Activated CD4-positive, alpha-beta memory T cell treated with anti-CD3 and anti-CD28 coated beads for 36 hours (primary cell): ENCODE data around the gene PPARG. TPM values are rescaled to one million over a fixed set of nuclear protein-coding genes. Genes with fewer than 3 reads are reported as not detected.
"Not testable (repeated sequence)": the region's sequence is repeated elsewhere in the genome, so short reads cannot be mapped to it uniquely, and the experiment has no call there.

Experiments used
- CTCF ChIA-PET: fragments of 350-600 bp; sonication (Branson Sonifier 250); formaldehyde crosslinking; loops from one replicate; lab custom pipeline; 2021; ENCODE audit warnings: antibody characterized with exemption, inconsistent platforms; lab: Charles Lee
- POLR2A ChIA-PET: fragments of 350-600 bp; sonication (Branson Sonifier 250); formaldehyde crosslinking; loops from one replicate; lab custom pipeline; 2021; ENCODE audit warnings: antibody characterized with exemption; lab: Charles Lee
- DNase-seq: peaks from one replicate; pipeline ENCODE4 v3.0.0-alpha.2; 2020
- H3K27ac Mint-ChIP-seq: one replicate; pipeline ENCODE4 v1.8.0; 2021; ENCODE audit warnings: mixed read lengths
- H3K27me3 Mint-ChIP-seq: one replicate; pipeline ENCODE4 v1.8.0; 2021; ENCODE audit warnings: mixed read lengths
- H3K36me3 Mint-ChIP-seq: one replicate; pipeline ENCODE4 v1.8.0; 2021; ENCODE audit warnings: mixed read lengths
- H3K4me1 Mint-ChIP-seq: one replicate; pipeline ENCODE4 v1.8.0; 2021; ENCODE audit warnings: low read depth, mixed read lengths
- H3K4me3 Mint-ChIP-seq: one replicate; pipeline ENCODE4 v1.8.0; 2021; ENCODE audit warnings: mild to moderate bottlenecking, mixed read lengths
- H3K9me3 Mint-ChIP-seq: one replicate; pipeline ENCODE4 v1.8.0; 2021; ENCODE audit warnings: mixed read lengths
- intact Hi-C: fragments of 100-400 bp; cut with micrococcal nuclease; formaldehyde crosslinking; loops from one replicate; pipeline ENCODE4 v1.15.1; 2023
- total RNA-seq, 2 experiments: library from RNA; stranded (reverse); gene quantifications; one replicate each; pipeline ENCODE4 v1.2.3, GENCODE V29; 2021

PPARG gene
- total RNA-seq, 2 experiments from 2014 or later = 2.7 TPM

- H3K27me3 Mint-ChIP-seq = peaks cover 4% of the 10 kb centered on the region
- POLR2A ChIA-PET = no interaction called here
- intact Hi-C loops = no loop called here
- no peak overlapping the region for H3K4me3 Mint-ChIP-seq
- H3K36me3 Mint-ChIP-seq = no peaks in the 10 kb centered on the region
- H3K9me3 Mint-ChIP-seq = no peaks in the 10 kb centered on the region
- H3K4me1 Mint-ChIP-seq = no peaks in the 10 kb centered on the region
- H3K27ac Mint-ChIP-seq = no peak overlapping the region
- no peak for DNase-seq
- CTCF ChIA-PET = no interaction called here
Observed at GRCh38 chr3:12445523-12446240, 156.8 kb downstream of the PPARG start.

DNA sequence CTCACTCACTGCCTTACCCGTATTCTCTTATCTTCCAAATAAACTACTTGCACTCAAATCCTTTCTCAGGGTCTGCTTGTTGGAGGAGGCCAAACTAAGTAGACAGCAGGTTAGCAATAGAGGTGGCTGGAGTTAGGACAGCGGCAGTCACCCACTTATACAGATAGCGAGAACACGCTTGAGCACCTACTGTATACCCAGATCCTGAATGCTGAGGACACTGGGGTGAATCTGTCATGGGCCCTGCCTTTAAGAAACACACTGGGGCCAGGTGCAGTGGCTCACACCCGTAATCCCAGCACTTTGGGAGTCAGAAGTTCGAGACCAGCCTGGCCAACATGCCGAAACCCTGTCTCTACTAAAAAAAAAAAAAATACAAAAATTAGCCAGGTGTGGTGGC lies 157.4 kb downstream of the PPARG start:
- no peaks in the 10 kb centered on the region for H3K9me3 Mint-ChIP-seq
- no peaks in the 10 kb centered on the region for H3K36me3 Mint-ChIP-seq
- H3K27me3 Mint-ChIP-seq = peaks cover 4% of the 10 kb centered on the region
- ChIA-PET CTCF (no interaction called here), POLR2A (no interaction called here)
- H3K27ac Mint-ChIP-seq = no peak overlapping the region
- intact Hi-C loops = no loop called here
- no peak overlapping the region for H3K4me3 Mint-ChIP-seq
- no peak for DNase-seq
- no peaks in the 10 kb centered on the region for H3K4me1 Mint-ChIP-seq

- CTCF ChIA-PET = no interaction called here
- H3K4me1 Mint-ChIP-seq = no peaks in the 10 kb centered on the region
Observed at GRCh38 chr3:12447075-12447474, 158.2 kb downstream of the PPARG start.

DNA sequence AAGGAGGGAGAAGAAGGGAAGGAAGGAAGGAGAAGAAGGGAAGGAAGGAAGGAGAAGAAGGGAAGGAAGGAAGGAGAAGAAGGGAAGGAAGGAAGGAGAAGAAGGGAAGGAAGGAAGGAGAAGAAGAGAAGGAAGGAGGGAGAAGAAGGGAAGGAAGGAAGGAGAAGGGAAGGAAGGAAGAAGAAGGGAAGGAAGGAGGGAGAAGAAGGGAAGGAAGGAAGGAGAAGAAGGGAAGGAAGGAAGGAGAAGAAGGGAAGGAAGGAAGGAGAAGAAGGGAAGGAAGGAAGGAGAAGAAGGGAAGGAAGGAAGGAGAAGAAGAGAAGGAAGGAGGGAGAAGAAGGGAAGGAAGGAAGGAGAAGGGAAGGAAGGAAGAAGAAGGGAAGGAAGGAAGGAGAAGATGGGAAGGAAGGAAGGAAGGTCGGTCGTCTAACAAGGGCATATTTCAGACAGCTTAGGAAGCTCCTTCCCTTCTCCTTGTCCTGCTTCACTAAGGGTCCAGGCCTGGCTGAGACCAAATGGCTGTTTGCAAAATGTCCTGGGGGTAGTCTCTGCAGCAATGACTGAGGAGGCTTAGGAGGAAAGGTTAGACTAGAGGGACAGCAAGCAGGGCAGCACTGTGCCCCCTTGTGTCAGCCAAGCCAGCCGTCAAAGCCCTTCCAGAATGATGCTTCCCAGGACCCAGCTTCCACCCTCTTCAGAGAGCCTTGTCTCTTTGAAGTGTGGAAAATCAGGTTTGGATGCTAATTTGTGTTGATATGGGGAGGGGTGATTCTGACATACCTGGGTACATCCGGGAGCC lies 159.7 kb downstream of the PPARG start:
- DNase-seq, H3K9me3 Mint-ChIP-seq, H3K27ac Mint-ChIP-seq, intact Hi-C loops, H3K4me3 Mint-ChIP-seq, H3K27me3 Mint-ChIP-seq, H3K4me1 Mint-ChIP-seq, H3K36me3 Mint-ChIP-seq, POLR2A ChIA-PET: not testable (repeated sequence)
- CTCF ChIA-PET = interaction anchor here (0.6 to 1.0 kb wide), 2 partner anchors 22 to 135 kb away, joined by 3 read pairs; no protein-coding TSS in a partner anchor

More at GRCh38 chr3:12447075-12447474, 158.2 kb downstream of the PPARG start:
- H3K4me3 Mint-ChIP-seq = no peak overlapping the region
- no peak for DNase-seq
- no peaks in the 10 kb centered on the region for H3K9me3 Mint-ChIP-seq
- POLR2A ChIA-PET = no interaction called here
- no peak overlapping the region for H3K27ac Mint-ChIP-seq
- intact Hi-C loops = no loop called here
- H3K27me3 Mint-ChIP-seq = peaks cover 4% of the 10 kb centered on the region
- no peaks in the 10 kb centered on the region for H3K36me3 Mint-ChIP-seq

DNA sequence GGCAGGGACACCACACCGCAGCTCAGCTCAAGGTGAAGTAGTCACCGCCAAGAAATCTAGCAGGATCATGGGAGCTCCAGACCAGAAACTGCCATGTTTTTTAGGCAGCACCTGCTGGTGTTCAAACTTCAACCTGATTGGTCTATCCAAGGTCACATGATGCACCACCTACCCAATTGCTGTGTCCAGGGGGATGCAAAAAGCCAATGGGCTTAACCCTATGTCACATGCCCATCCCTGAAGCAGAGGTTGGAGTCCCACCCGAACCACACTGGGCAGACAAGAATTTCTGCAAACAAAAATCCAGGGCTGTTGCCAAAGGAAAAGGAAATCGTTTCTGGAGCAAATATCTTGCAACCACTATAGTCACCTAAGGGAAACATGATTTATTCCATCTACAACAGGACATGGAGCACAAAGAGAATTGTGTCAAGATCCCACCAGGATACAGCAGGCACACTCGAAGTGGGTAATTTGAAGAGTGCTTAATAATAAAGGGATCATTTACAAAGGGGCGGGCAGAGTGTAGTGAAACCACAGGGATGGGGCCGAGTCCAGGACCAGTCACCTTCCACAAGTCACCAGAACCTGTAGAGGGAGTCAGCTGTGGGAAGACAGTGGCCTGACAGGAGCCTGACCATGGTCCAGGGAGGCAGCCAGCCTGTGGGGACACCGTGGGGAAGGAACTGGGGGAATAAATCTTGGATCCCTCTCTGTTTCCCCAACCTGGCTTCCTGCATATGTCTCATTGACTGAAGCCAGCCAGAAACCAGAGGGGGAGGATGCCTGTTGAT lies 161.2 kb downstream of the PPARG start:
- Mint-ChIP-seq H3K9me3 (no peaks in the 10 kb centered on the region), H3K27me3 (peaks cover 2% of the 10 kb centered on the region), H3K36me3 (no peaks in the 10 kb centered on the region), H3K27ac (no peak overlapping the region), H3K4me3 (no peak overlapping the region), H3K4me1 (peaks cover 10% of the 10 kb centered on the region)
- intact Hi-C loops = no loop called here
- CTCF ChIA-PET = interaction anchor here (1.0 kb wide), 1 partner anchor 21 kb away, joined by 3 read pairs; no protein-coding TSS in a partner anchor
- DNase-seq = no peak
- POLR2A ChIA-PET = no interaction called here

- no peak for DNase-seq
- ChIA-PET POLR2A (no interaction called here), CTCF (no interaction called here)
- peaks cover 10% of the 10 kb centered on the region for H3K4me1 Mint-ChIP-seq
- no peaks in the 10 kb centered on the region for H3K9me3 Mint-ChIP-seq
- intact Hi-C loops = no loop called here
- H3K4me3 Mint-ChIP-seq = no peak overlapping the region
- no peak overlapping the region for H3K27ac Mint-ChIP-seq
- H3K27me3 Mint-ChIP-seq = no peaks in the 10 kb centered on the region
- no peaks in the 10 kb centered on the region for H3K36me3 Mint-ChIP-seq
Observed at GRCh38 chr3:12451481-12451880, 162.6 kb downstream of the PPARG start.

GRCh38 chr3:12451960-12452359 lies 163.1 kb downstream of the PPARG start:
- no peaks in the 10 kb centered on the region for H3K36me3 Mint-ChIP-seq
- ChIA-PET CTCF (no interaction called here), POLR2A (no interaction called here)
- H3K4me1 Mint-ChIP-seq = peaks cover 10% of the 10 kb centered on the region
- DNase-seq = no peak
- H3K27ac Mint-ChIP-seq = no peak overlapping the region
- H3K9me3 Mint-ChIP-seq = no peaks in the 10 kb centered on the region
- H3K27me3 Mint-ChIP-seq = no peaks in the 10 kb centered on the region
- intact Hi-C loops = no loop called here
- no peak overlapping the region for H3K4me3 Mint-ChIP-seq

- intact Hi-C loops = no loop called here
- CTCF ChIA-PET = no interaction called here
- H3K27ac Mint-ChIP-seq = no peak overlapping the region
- no peaks in the 10 kb centered on the region for H3K27me3 Mint-ChIP-seq
- no peak overlapping the region for H3K4me3 Mint-ChIP-seq
- no peaks in the 10 kb centered on the region for H3K36me3 Mint-ChIP-seq
- peaks cover 10% of the 10 kb centered on the region for H3K4me1 Mint-ChIP-seq
- POLR2A ChIA-PET = no interaction called here
- DNase-seq = no peak
- no peaks in the 10 kb centered on the region for H3K9me3 Mint-ChIP-seq
Observed at GRCh38 chr3:12452361-12453330, 163.8 kb downstream of the PPARG start.

- H3K27ac Mint-ChIP-seq = no peak overlapping the region
- ChIA-PET POLR2A (no interaction called here), CTCF (no interaction called here)
- peaks cover 10% of the 10 kb centered on the region for H3K4me1 Mint-ChIP-seq
- no peaks in the 10 kb centered on the region for H3K36me3 Mint-ChIP-seq
- intact Hi-C loops = loop anchor here (2.0 kb wide), 1 partner anchor 17 kb away; no protein-coding TSS in a partner anchor
- no peak overlapping the region for H3K4me3 Mint-ChIP-seq
- no peak for DNase-seq
- no peaks in the 10 kb centered on the region for H3K27me3 Mint-ChIP-seq
- H3K9me3 Mint-ChIP-seq = no peaks in the 10 kb centered on the region
Observed at GRCh38 chr3:12454076-12454815, 165.4 kb downstream of the PPARG start.

- intact Hi-C loops = loop anchor here (2.0 kb wide), 1 partner anchor 16 kb away; no protein-coding TSS in a partner anchor
- CTCF ChIA-PET = no interaction called here
- H3K27me3 Mint-ChIP-seq = no peaks in the 10 kb centered on the region
- no peak overlapping the region for H3K4me3 Mint-ChIP-seq
- no peaks in the 10 kb centered on the region for H3K36me3 Mint-ChIP-seq
- POLR2A ChIA-PET = no interaction called here
- peaks cover 10% of the 10 kb centered on the region for H3K4me1 Mint-ChIP-seq
- no peaks in the 10 kb centered on the region for H3K9me3 Mint-ChIP-seq
- DNase-seq = no peak
- H3K27ac Mint-ChIP-seq = no peak overlapping the region
Observed at GRCh38 chr3:12454816-12455121, 165.9 kb downstream of the PPARG start.

DNA sequence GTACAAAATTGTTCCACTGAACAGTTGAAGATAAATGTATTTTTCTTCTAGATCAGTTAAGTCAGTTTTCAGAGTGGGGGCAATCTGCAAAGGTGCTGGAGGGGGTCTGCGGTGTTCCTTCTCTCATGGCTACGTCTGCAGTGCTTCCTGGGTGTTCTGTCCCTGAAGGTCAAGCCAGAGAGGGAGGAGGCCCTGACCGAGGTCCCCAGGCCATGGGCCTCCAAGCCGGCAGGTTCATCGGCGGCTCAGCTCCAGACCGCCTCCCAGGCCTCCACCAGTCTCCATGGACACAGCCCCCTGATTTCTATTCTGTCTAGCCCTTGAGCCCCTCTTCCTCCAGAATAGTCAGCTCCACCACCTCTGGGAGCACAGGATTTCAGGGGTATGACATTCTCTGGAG lies 166.9 kb downstream of the PPARG start:
- intact Hi-C loops = loop anchor here (2.0 kb wide), 1 partner anchor 15 kb away; no protein-coding TSS in a partner anchor
- CTCF ChIA-PET = no interaction called here
- H3K9me3 Mint-ChIP-seq = no peaks in the 10 kb centered on the region
- POLR2A ChIA-PET = no interaction called here
- peaks cover 10% of the 10 kb centered on the region for H3K4me1 Mint-ChIP-seq
- no peak for DNase-seq
- no peak overlapping the region for H3K27ac Mint-ChIP-seq
- no peak overlapping the region for H3K4me3 Mint-ChIP-seq
- H3K36me3 Mint-ChIP-seq = no peaks in the 10 kb centered on the region
- no peaks in the 10 kb centered on the region for H3K27me3 Mint-ChIP-seq
